K562 (cell line): ENCODE results near the gene SRMS. TPM values are rescaled to one million over a fixed set of nuclear protein-coding genes. Genes with fewer than 3 reads are reported as not detected.

ENCODE experiments used
- ATAC-seq: fragments of 200-7000 bp; cut with Tn5 transposase; 3 replicates; pipeline ENCODE4 v1.9.1; 2020; ENCODE audit warnings: moderate library complexity
- BruUV-seq: library from RNA; stranded (reverse); fragments of 400-500 nt; replicated peaks from 2 replicates; lab custom pipeline; 2021; lab: Mats Ljungman, UMichigan
- CTCF ChIA-PET: fragments of 300-600 bp; formaldehyde crosslinking; extraction: SDS; loops from one replicate; lab custom pipeline; 2021; ENCODE audit warnings: low intra/inter-chr PET ratio; lab: Yijun Ruan, JAX
- POLR2A ChIA-PET: fragments of 300-600, 350-650 bp; sonication (Branson Sonifier 250); formaldehyde crosslinking; extraction: SDS; loops from one replicate; lab custom pipeline; 2021; ENCODE audit warnings: antibody characterized with exemption, inconsistent platforms; lab: Yijun Ruan, JAX
- DNase-seq, 4 experiments: peaks; one replicate each; pipeline versions ENCODE4 v3.0.0 to v3.0.0-alpha.2; 2011 to 2018; ENCODE audit warnings: low spot score in 3 of 4, mixed read lengths in 3 of 4; ENCODE audit errors: extremely low read depth in 1 of 4
- FAIRE-seq: peaks from 2 replicates; lab custom pipeline; 2011; peaks lifted over from hg19 to GRCh38; lab: Jason Lieb, UNC
- H2AFZ ChIP-seq: 2 replicates; pipeline ENCODE4 v1.6.0; 2011; ENCODE audit warnings: low read depth, low read length, control low read depth, inconsistent platforms
- H3K27ac ChIP-seq: fragments of 200-600 bp; 3 replicates; pipeline ENCODE4 v1.8.0; 2011; ENCODE audit warnings: low read depth, mild to moderate bottlenecking, control low read depth, inconsistent platforms, low read length, moderate library complexity, mixed read lengths; ENCODE audit errors: extremely low read depth
- H3K27me3 ChIP-seq, 2 experiments: fragments of 300-600 bp in 1 of 2; 2 replicates in 1 of 2; 3 replicates in 1 of 2; pipeline versions ENCODE4 v1.6.0 to v1.8.0; 2011; ENCODE audit warnings: inconsistent platforms in 2 of 2, low read length in 2 of 2, mild to moderate bottlenecking in 1 of 2, mixed read lengths in 1 of 2, moderate library complexity in 1 of 2; ENCODE audit not compliant: control insufficient read depth in 2 of 2, insufficient read depth in 2 of 2
- H3K36me3 ChIP-seq: fragments of 300-600 bp; 3 replicates; pipeline ENCODE4 v1.8.0; 2011; ENCODE audit warnings: mild to moderate bottlenecking, low read length, inconsistent platforms; ENCODE audit not compliant: control insufficient read depth, insufficient read depth
- H3K4me1 ChIP-seq, 2 experiments: fragments of 200-600 bp in 1 of 2; replicated peaks in 1 of 2; 2 replicates in 1 of 2; 3 replicates in 1 of 2; pipeline versions ENCODE4 v1.5.1 to v1.8.0; 2011; ENCODE audit warnings: inconsistent platforms in 2 of 2, low read length in 2 of 2, mild to moderate bottlenecking in 1 of 2, mixed read lengths in 1 of 2, moderate library complexity in 1 of 2; ENCODE audit not compliant: control insufficient read depth in 2 of 2, insufficient read depth in 2 of 2
- H3K4me2 ChIP-seq: 2 replicates; pipeline ENCODE4 v1.6.1; 2011; ENCODE audit warnings: low read length, control low read depth, inconsistent platforms, mixed read lengths; ENCODE audit not compliant: insufficient read depth
- H3K4me3 ChIP-seq: fragments of 200-600 bp; sonication (generic), shearing (Covaris generic); 2 replicates; pipeline ENCODE4 v1.5.1; 2016; ENCODE audit warnings: control low read depth, inconsistent platforms
- H3K79me2 ChIP-seq: fragments of 200-600 bp; 3 replicates; pipeline ENCODE4 v1.8.0; 2011; ENCODE audit warnings: low read length, inconsistent platforms; ENCODE audit not compliant: control insufficient read depth, insufficient read depth
- H3K9ac ChIP-seq, 2 experiments: 2 replicates each; pipeline versions ENCODE4 v1.6.0 to v1.6.1; 2011; ENCODE audit warnings: low read depth in 2 of 2, low read length in 2 of 2, control low read depth in 1 of 2, inconsistent platforms in 1 of 2, mild to moderate bottlenecking in 1 of 2, mixed read lengths in 1 of 2; ENCODE audit not compliant: insufficient read depth in 1 of 2
- H3K9me1 ChIP-seq: one replicate; pipeline ENCODE4 v1.6.0; 2011; ENCODE audit warnings: inconsistent platforms, mild to moderate bottlenecking, low read length, moderate library complexity; ENCODE audit not compliant: control insufficient read depth, insufficient read depth
- H3K9me3 ChIP-seq: replicated peaks from 2 replicates; pipeline ENCODE4 v1.5.1; 2011; ENCODE audit warnings: low read depth, low read length, inconsistent platforms; ENCODE audit not compliant: control insufficient read depth, insufficient read depth
- H4K20me1 ChIP-seq: replicated peaks from 2 replicates; pipeline ENCODE4 v1.6.1; 2011; ENCODE audit warnings: low read length, inconsistent platforms, mixed read lengths; ENCODE audit not compliant: control insufficient read depth, insufficient read depth
- ARID2 ChIP-seq: fragments of 450-650 bp; IDR thresholded peaks from 2 replicates; pipeline ENCODE4 v1.6.1; 2017; ENCODE audit warnings: antibody characterized with exemption, mild to moderate bottlenecking
- CREBBP ChIP-seq: IDR thresholded peaks from one replicate; pipeline ENCODE4 v1.6.1; 2012; ENCODE audit warnings: low read depth, mild to moderate bottlenecking, control low read depth, inconsistent platforms, low read length
- EP300 ChIP-seq: IDR thresholded peaks from 2 replicates; pipeline ENCODE4 v1.6.1; 2012; ENCODE audit warnings: low read length, improper control_type of control experiment
- ERF ChIP-seq: fragments of 450-650 bp; formaldehyde crosslinking; IDR thresholded peaks from 2 replicates; pipeline ENCODE4 v1.4.0; 2020; ENCODE audit warnings: mild to moderate bottlenecking, mixed read lengths
- GTF3C2 ChIP-seq: IDR thresholded peaks from 3 replicates; pipeline ENCODE4 v1.6.1; 2011; ENCODE audit warnings: borderline replicate concordance, mild to moderate bottlenecking, moderate library complexity; ENCODE audit not compliant: insufficient read length; ENCODE audit errors: extremely low read depth
- MECOM ChIP-seq: fragments of 250-450 bp; sonication (Bioruptor Pico); IDR thresholded peaks from 2 replicates; pipeline ENCODE4 v1.8.0; 2022; ENCODE audit warnings: inconsistent platforms
- SAFB ChIP-seq: fragments of 200-400 bp; formaldehyde crosslinking; IDR thresholded peaks from 2 replicates; pipeline ENCODE4 v1.6.1; 2017; ENCODE audit warnings: low read depth, low read length, borderline replicate concordance
- SMAD1 ChIP-seq: fragments of 150-350 bp; IDR thresholded peaks from 2 replicates; pipeline ENCODE4 v1.6.1; 2014; ENCODE audit warnings: low read length, low read depth; ENCODE audit not compliant: partially characterized antibody
- SPI1 ChIP-seq: IDR thresholded peaks from 2 replicates; pipeline ENCODE4 v1.6.1; 2011; ENCODE audit warnings: low read depth, low read length, control low read depth, borderline replicate concordance
- TCF7 ChIP-seq: sonication (generic); IDR thresholded peaks from 2 replicates; pipeline ENCODE4 v1.6.1; 2016; ENCODE audit warnings: antibody characterized with exemption, borderline replicate concordance
- ZNF24 ChIP-seq: fragments of 450-650 bp; IDR thresholded peaks from 2 replicates; pipeline ENCODE4 v1.6.1; 2016
- WGBS: fragments of 100-300 bp; shearing (Covaris generic); methylation state at CpG from one replicate; pipeline ENCODE4 v1.1.6; 2016; ENCODE audit warnings: low coverage, mixed read lengths; ENCODE audit not compliant: insufficient coverage; ENCODE audit errors: missing lambda C conversion rate; 5-methylcytosine and 5-hydroxymethylcytosine counted together
- in situ Hi-C: fragments of 300-500 bp; cut with MboI; formaldehyde crosslinking; loops from 4 replicates; pipeline ENCODE4 v1.15.0; 2018; ENCODE audit warnings: inconsistent platforms, mixed read lengths
- intact Hi-C: fragments of 100-400 bp; cut with micrococcal nuclease; formaldehyde crosslinking; loops from 2 replicates; pipeline ENCODE4 v1.14.2; 2022
- polyA plus RNA-seq, 8 experiments: library from polyadenylated mRNA; depleted of rRNA in 4 of 8; stranded (reverse) in 5 of 8; unstranded in 3 of 8; fragments of >200 nt; fragmentation: Nextera tagmentation in 2 of 8; fragmentation: Illumina TruSeq in 1 of 8; extraction: Ambion mirVana in 2 of 8; extraction: Trizol in 1 of 8; gene quantifications; 2 replicates each; pipeline versions ENCODE4 v1.2.1 to v1.2.3, GENCODE V29; 2011 to 2014; ENCODE audit warnings: inconsistent platforms in 1 of 8, missing spikeins in 1 of 8
- total RNA-seq, 7 experiments: library from RNA; depleted of rRNA in 6 of 7; stranded (reverse); fragments of >200 nt in 6 of 7; fragmentation: Illumina TruSeq in 2 of 7; extraction: Trizol in 2 of 7; gene quantifications; 2 replicates each; pipeline versions ENCODE4 v1.2.1 to v1.2.3, GENCODE V29; 2011 to 2021; ENCODE audit warnings: low replicate concordance in 1 of 7

Gene SRMS
- total and polyA plus RNA-seq, 9 of the 15 experiments (the other 6 are each of a cell fraction or from before 2014, with no cell fraction given), result 0.07 TPM; not detected in 8

GRCh38 chr20:63548542-63548941, 993 bp upstream of the SRMS start:
- H3K4me1 ChIP-seq, result peaks cover 10 to 66% of the 10 kb centered on the region in 2 experiments
- H2AFZ ChIP-seq, result no peak overlapping the region
- H3K9ac ChIP-seq, result peak overlapping the region in 1 of 2 experiments; percentile 83; a peak in 1 of 4 replicates
- no peaks in the 10 kb centered on the region for H3K9me1 ChIP-seq
- H3K79me2 ChIP-seq, result no peaks in the 10 kb centered on the region
- H3K27ac ChIP-seq, result no peak overlapping the region
- no peak overlapping the region for H3K4me2 ChIP-seq
- DNase-seq (no peak), ATAC-seq (no peak), FAIRE-seq (no peak)
- no peaks in the 10 kb centered on the region for H3K36me3 ChIP-seq
- intact Hi-C loops (no loop called here), in situ Hi-C loops (no loop called here)
- H3K4me3 ChIP-seq, result no peak overlapping the region
- no TSS peak for BruUV-seq
- no peaks in the 10 kb centered on the region for H4K20me1 ChIP-seq
- ChIA-PET POLR2A (interaction anchor here (0.6 kb wide), 1 partner anchor 19 kb away, joined by 3 read pairs; no protein-coding TSS in a partner anchor), CTCF (no interaction called here)
- no peaks in the 10 kb centered on the region for H3K9me3 ChIP-seq
- TF ChIP-seq CREBBP (no peak), SAFB (peak; percentile 24; the same call in 1 of the 2 replicates)
- peaks cover 0 to 38% of the 10 kb centered on the region in 2 experiments; a peak in 4 of 5 replicates for H3K27me3 ChIP-seq
- WGBS, result 17% methylated on average over 11 of the region's 11 CpGs

- H3K9me1 ChIP-seq, result no peaks in the 10 kb centered on the region
- ChIA-PET CTCF (no interaction called here), POLR2A (interaction anchor here (0.7 to 1.5 kb wide), 3 partner anchors 8 to 148 kb away, joined by 3 to 5 read pairs (median 3); partner anchors contain the start of gene PPDPF)
- peaks cover 0 to 67% of the 10 kb centered on the region in 2 experiments; a peak in 3 of 5 replicates for H3K4me1 ChIP-seq
- H3K27me3 ChIP-seq, result peaks cover 0 to 38% of the 10 kb centered on the region in 2 experiments; a peak in 4 of 5 replicates
- no peak overlapping the region for H3K4me2 ChIP-seq
- H3K27ac ChIP-seq, result no peak overlapping the region
- FAIRE-seq (no peak), DNase-seq (no peak), ATAC-seq (no peak)
- no peaks in the 10 kb centered on the region for H3K79me2 ChIP-seq
- in situ Hi-C loops (no loop called here), intact Hi-C loops (no loop called here)
- peak overlapping the region in 1 of 2 experiments; percentile 35; a peak in 1 of 4 replicates for H3K9ac ChIP-seq
- no peaks in the 10 kb centered on the region for H3K9me3 ChIP-seq
- no peak overlapping the region for H3K4me3 ChIP-seq
- no TSS peak for BruUV-seq
- TF ChIP-seq ERF (CRISPR knock-in tag), result no peak
- TF ChIP-seq ARID2, result no peak
- no peak for TF ChIP-seq SMAD1
- no peak for TF ChIP-seq EP300
- peak; percentile 95 for TF ChIP-seq ZNF24
- 0 out of 2 replicates have a peak, but pooled peaks have one; percentile 25 for TF ChIP-seq SPI1
- TF ChIP-seq TCF7, result no peak
- TF ChIP-seq MECOM (CRISPR knock-in tag), result no peak
- no peak for TF ChIP-seq GTF3C2
- H2AFZ ChIP-seq, result no peak overlapping the region; the same call in 1 of the 2 replicates
- no peaks in the 10 kb centered on the region for H4K20me1 ChIP-seq
- WGBS, result 21% methylated on average over 42 of the region's 58 CpGs
- H3K36me3 ChIP-seq, result no peaks in the 10 kb centered on the region
Measured at GRCh38 chr20:63546956-63547724, 409 bp downstream of the SRMS start.
